Upper lobe of left lung (tissue), 4 donors: ENCODE measurements around the gene GALNT5.

Source experiments
- CTCF ChIP-seq, 6 experiments: fragments of 450-650 bp in 4 of 6; fragments of 200-600 bp in 2 of 6; sonication (generic) in 2 of 6; IDR thresholded peaks; one replicate each; pipeline ENCODE4 v1.5.1; 2016 to 2019; ENCODE audit warnings: antibody characterized with exemption in 6 of 6
- EP300 ChIP-seq, 4 donors: sonication (generic); formaldehyde crosslinking; IDR thresholded peaks; one replicate each; pipeline ENCODE4 v1.5.1; 2017; ENCODE audit warnings: antibody characterized with exemption in 4 of 4, control low read depth in 2 of 4
- POLR2A ChIP-seq, 4 donors: fragments of 450-650 bp; IDR thresholded peaks; one replicate each; pipeline ENCODE4 v1.5.1; 2016 to 2017; ENCODE audit warnings: antibody characterized with exemption in 4 of 4, mild to moderate bottlenecking in 2 of 4

GRCh38 chr2:157291018-157291417, 33.5 kb downstream of the GALNT5 start:
- TF ChIP-seq CTCF (IDR thresholded peaks at IDR 0.05) (no peak), POLR2A (IDR thresholded peaks at IDR 0.05) (no peak), EP300 (IDR thresholded peaks at IDR 0.05) (no peak)
